ENCODE results near the gene RHOBTB3.
"Not testable (repeated sequence)": the region's sequence is repeated elsewhere in the genome, so short reads cannot be mapped to it uniquely, and the experiment has no call there.

Gene RHOBTB3

DNA sequence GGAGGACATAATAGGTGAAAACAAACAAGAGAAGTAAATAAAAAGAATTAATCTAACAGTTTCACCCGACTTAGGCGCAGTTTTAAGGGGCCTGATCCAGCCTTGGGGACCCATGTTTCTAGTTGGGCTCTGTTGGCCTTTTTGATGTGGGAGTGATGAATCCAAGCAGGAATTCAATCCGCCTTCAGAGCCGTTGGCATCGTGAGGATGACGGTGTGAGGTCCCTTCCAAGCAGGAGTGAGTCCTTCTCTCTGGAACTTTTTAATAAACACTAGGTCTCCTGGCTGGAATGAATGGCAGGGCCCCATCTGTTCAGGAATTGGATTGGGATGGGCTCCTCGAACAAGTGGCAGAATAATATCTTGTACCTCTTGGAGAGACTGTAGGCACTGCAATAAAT, 22.3 kb upstream of the RHOBTB3 start:
- Histone ChIP-seq H3K4me1 (ENCODE audit: insufficient read depth, low read length) (0 out of 2 replicates have a peak, but pooled peaks cover 10% of the 10 kb centered on the region), H3K9me3 (ENCODE audit: control insufficient read depth, insufficient read depth, low read length) (no peaks in the 10 kb centered on the region), H3K9ac (ENCODE audit: low read depth, low read length) (no peak overlapping the region), H3K36me3 (ENCODE audit: insufficient read depth, low read length) (no peaks in the 10 kb centered on the region)

- H3K4me1 ChIP-seq (ENCODE audit: insufficient read depth, low read length), result 0 out of 2 replicates have a peak, but pooled peaks cover 10% of the 10 kb centered on the region
- H3K36me3 ChIP-seq (ENCODE audit: insufficient read depth, low read length), result no peaks in the 10 kb centered on the region
- no peaks in the 10 kb centered on the region for H3K9me3 ChIP-seq (ENCODE audit: control insufficient read depth, insufficient read depth, low read length)
- peak overlapping the region; percentile 56; the same call in 1 of the 2 replicates for H3K9ac ChIP-seq (ENCODE audit: low read depth, low read length)
Measured at GRCh38 chr5:95709967-95710650, 21.0 kb upstream of the RHOBTB3 start.

GRCh38 chr5:95710651-95711500, 20.3 kb upstream of the RHOBTB3 start:
- peak overlapping the region; percentile 56; the same call in 1 of the 2 replicates for H3K9ac ChIP-seq (ENCODE audit: low read depth, low read length)
- H3K9me3 ChIP-seq (ENCODE audit: control insufficient read depth, insufficient read depth, low read length); H3K36me3 ChIP-seq (ENCODE audit: insufficient read depth, low read length); H3K4me1 ChIP-seq (ENCODE audit: insufficient read depth, low read length): not testable (repeated sequence)

- peak overlapping the region; percentile 56; the same call in 1 of the 2 replicates for H3K9ac ChIP-seq (ENCODE audit: low read depth, low read length)
- no peaks in the 10 kb centered on the region for H3K36me3 ChIP-seq (ENCODE audit: insufficient read depth, low read length)
- H3K4me1 ChIP-seq (ENCODE audit: insufficient read depth, low read length), result 0 out of 2 replicates have a peak, but pooled peaks cover 10% of the 10 kb centered on the region
- H3K9me3 ChIP-seq (ENCODE audit: control insufficient read depth, insufficient read depth, low read length), result no peaks in the 10 kb centered on the region
Measured at GRCh38 chr5:95711501-95712346, 19.4 kb upstream of the RHOBTB3 start.

- H3K9ac ChIP-seq (ENCODE audit: low read depth, low read length), result peak overlapping the region; percentile 0; the same call in 1 of the 2 replicates
- 0 out of 2 replicates have a peak, but pooled peaks cover 10% of the 10 kb centered on the region for H3K4me1 ChIP-seq (ENCODE audit: insufficient read depth, low read length)
- H3K36me3 ChIP-seq (ENCODE audit: insufficient read depth, low read length), result no peaks in the 10 kb centered on the region
- H3K9me3 ChIP-seq (ENCODE audit: control insufficient read depth, insufficient read depth, low read length), result no peaks in the 10 kb centered on the region
Measured at GRCh38 chr5:95712347-95712958, 18.7 kb upstream of the RHOBTB3 start.

- H3K9me3 ChIP-seq (ENCODE audit: control insufficient read depth, insufficient read depth, low read length); H3K9ac ChIP-seq (ENCODE audit: low read depth, low read length); H3K36me3 ChIP-seq (ENCODE audit: insufficient read depth, low read length): not testable (repeated sequence)
- peaks cover 11% of the 10 kb centered on the region; the same call in 1 of the 2 replicates for H3K4me1 ChIP-seq (ENCODE audit: insufficient read depth, low read length)
Measured at GRCh38 chr5:95713246-95713645, 17.9 kb upstream of the RHOBTB3 start.

DNA sequence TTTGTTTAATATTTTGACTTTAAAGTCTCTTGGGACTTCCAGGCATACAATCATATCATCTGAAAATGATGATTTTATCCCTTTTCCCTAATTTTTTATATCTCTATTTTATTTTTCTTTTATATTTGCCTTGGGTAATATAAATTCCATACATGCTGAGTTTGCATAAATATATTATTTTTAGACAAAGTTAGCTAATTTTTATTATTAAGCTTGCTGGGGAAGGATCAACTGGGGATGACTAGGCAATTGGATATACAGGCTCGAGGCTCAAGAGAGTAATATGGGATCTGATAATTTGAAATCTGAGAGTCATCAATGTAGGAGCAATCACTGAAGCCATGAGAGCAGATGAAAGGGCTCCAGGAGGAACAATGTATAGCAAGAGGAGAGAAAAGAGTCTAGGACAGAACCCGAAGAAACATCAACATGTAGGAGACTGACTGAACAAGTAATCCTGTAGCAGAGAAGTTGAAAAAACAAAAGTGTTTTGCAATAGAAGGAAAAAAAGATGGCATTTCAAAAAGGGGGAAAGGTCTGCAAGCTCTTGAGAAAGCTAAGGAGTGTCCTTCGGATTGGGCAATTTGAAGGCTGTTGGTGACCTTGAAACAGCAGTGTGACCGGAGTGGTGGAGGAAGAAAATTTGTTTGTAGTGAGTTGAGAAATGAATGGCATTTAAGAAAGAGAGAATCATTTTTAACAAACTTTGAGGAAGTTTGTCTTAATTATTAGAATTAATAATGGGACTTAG, 17.0 kb upstream of the RHOBTB3 start:
- H3K4me1 ChIP-seq (ENCODE audit: insufficient read depth, low read length), result peaks cover 14% of the 10 kb centered on the region; the same call in 1 of the 2 replicates
- no peaks in the 10 kb centered on the region for H3K36me3 ChIP-seq (ENCODE audit: insufficient read depth, low read length)
- H3K9me3 ChIP-seq (ENCODE audit: control insufficient read depth, insufficient read depth, low read length), result no peaks in the 10 kb centered on the region
- H3K9ac ChIP-seq (ENCODE audit: low read depth, low read length), result no peak overlapping the region

DNA sequence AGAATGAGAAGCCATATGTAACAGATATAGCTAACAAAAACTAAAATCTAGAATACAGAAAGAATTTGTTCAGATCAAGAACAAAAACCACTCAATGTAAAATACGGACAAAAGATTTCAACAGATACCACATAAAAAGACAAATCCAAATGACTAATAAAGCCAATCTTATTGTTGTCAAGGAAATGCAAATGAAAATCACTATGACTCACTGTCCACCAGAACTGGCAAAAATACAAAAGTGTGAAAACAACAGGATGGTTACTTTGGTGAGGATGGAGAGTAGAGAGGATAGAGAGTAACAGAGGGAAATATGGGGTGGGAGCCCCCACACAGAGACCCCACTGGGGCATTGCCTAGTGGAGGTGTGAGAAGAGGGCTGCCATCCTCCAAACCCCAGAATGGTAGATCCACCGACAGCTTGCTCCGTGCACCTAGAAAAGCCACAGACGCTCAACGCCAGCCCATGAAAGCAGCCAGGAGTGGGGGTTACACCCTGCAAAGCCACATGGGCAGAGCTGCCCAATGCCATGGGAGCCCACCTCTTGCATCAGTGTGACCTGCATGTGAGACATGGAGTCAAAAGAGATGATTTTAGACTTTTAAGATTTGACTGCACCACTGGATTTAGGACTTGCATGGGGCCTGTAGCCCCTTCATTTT, 15.2 kb upstream of the RHOBTB3 start:
- Histone ChIP-seq H3K9me3 (ENCODE audit: control insufficient read depth, insufficient read depth, low read length) (no peaks in the 10 kb centered on the region), H3K4me1 (ENCODE audit: insufficient read depth, low read length) (peaks cover 14% of the 10 kb centered on the region; the same call in 1 of the 2 replicates), H3K36me3 (ENCODE audit: insufficient read depth, low read length) (no peaks in the 10 kb centered on the region), H3K9ac (ENCODE audit: low read depth, low read length) (no peak overlapping the region)

- Histone ChIP-seq H3K9me3 (ENCODE audit: control insufficient read depth, insufficient read depth, low read length) (no peaks in the 10 kb centered on the region), H3K36me3 (ENCODE audit: insufficient read depth, low read length) (no peaks in the 10 kb centered on the region), H3K9ac (ENCODE audit: low read depth, low read length) (no peak overlapping the region), H3K4me1 (ENCODE audit: insufficient read depth, low read length) (peaks cover 9% of the 10 kb centered on the region; the same call in 1 of the 2 replicates)
Measured at GRCh38 chr5:95717439-95717838, 13.7 kb upstream of the RHOBTB3 start.

DNA sequence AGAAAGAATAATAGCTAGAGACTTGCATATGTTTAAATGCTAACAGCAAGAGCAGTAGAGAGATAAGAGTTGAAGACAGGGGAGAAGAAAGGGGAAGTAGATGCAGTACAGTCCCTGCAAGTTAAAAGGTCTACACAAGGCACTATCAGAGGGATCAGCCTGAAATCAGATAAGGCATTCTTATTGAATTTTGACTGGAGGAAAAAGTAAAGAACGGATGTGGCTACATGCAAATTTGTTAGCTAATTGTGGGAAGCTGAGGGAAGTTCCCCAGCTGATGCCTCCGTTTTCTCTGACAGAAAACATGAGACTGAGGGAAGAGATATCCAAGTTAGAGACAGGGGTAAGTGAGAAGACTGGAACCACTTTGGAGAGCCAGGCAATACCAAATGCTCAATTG, 12.9 kb upstream of the RHOBTB3 start:
- Histone ChIP-seq H3K9me3 (ENCODE audit: control insufficient read depth, insufficient read depth, low read length) (no peaks in the 10 kb centered on the region), H3K9ac (ENCODE audit: low read depth, low read length) (no peak overlapping the region), H3K36me3 (ENCODE audit: insufficient read depth, low read length) (no peaks in the 10 kb centered on the region), H3K4me1 (ENCODE audit: insufficient read depth, low read length) (peaks cover 4% of the 10 kb centered on the region; the same call in 1 of the 2 replicates)

DNA sequence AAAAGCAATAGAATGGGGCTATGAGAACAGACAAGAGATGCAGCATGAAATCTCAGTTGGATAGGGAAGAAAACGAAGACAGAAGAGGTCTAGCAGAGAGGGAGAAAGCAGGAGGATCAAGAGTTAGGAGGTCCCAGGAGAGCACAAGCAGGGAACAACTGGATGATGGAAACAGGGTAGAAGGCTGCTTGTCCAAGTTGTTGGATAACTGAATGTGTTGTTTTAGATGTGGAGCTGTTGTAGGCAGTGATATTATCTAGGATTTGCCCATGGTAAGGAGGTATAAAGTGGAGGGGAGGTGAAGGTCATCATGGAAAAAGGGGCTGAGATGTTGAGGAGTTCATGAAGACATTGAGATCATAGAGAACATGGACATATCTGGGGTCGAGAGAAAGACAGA, 12.4 kb upstream of the RHOBTB3 start:
- Histone ChIP-seq H3K9me3 (ENCODE audit: control insufficient read depth, insufficient read depth, low read length) (no peaks in the 10 kb centered on the region), H3K9ac (ENCODE audit: low read depth, low read length) (no peak overlapping the region), H3K36me3 (ENCODE audit: insufficient read depth, low read length) (no peaks in the 10 kb centered on the region), H3K4me1 (ENCODE audit: insufficient read depth, low read length) (peaks cover 4% of the 10 kb centered on the region; the same call in 1 of the 2 replicates)

GRCh38 chr5:95720094-95720786, 10.9 kb upstream of the RHOBTB3 start:
- Histone ChIP-seq H3K36me3 (ENCODE audit: insufficient read depth, low read length) (no peaks in the 10 kb centered on the region), H3K9me3 (ENCODE audit: control insufficient read depth, insufficient read depth, low read length) (no peaks in the 10 kb centered on the region), H3K4me1 (ENCODE audit: insufficient read depth, low read length) (peaks cover 4% of the 10 kb centered on the region; the same call in 1 of the 2 replicates), H3K9ac (ENCODE audit: low read depth, low read length) (no peak overlapping the region)
